ENCODE data around the gene LPCAT2. TPM values are rescaled to one million over a fixed set of nuclear protein-coding genes. Genes with fewer than 3 reads are reported as not detected.

Gene LPCAT2
- total and polyA plus RNA-seq, 2 of the 13 experiments (the other 11 are each of a cell fraction or from before 2014, with no cell fraction given) = 9.9 to 17.6 TPM

DNA sequence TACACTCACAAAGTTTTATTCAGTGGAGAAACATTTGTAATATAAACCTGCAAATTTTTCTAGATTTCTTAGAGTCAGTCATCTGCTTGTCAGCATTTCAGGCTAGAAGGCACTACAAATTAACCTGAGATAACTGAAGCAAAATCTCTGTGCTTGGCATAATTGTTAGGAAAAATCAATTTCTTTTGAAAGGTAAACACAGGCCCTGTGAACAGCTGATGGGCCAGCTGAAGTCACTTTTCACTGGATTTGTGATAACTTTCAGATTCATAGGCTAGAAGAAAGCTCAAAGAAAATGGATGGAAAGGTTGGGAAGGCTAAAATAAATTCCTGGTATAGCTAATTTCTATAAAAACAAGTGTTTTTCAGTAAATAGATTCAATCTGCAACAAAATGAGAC, 112.9 kb downstream of the LPCAT2 start (continued):
- TF ChIP-seq ZNF33A (CRISPR knock-in tag; IDR thresholded peaks at IDR 0.05; ENCODE audit: borderline replicate concordance) = 0 out of 2 replicates have a peak, but pooled peaks have one; percentile 46
- TF ChIP-seq EED (CRISPR knock-in tag; IDR thresholded peaks at IDR 0.05) = no peak
- TF ChIP-seq MAFF (IDR thresholded peaks at IDR 0.05; ENCODE audit: low read depth, low read length) = peak; percentile 43
- TF ChIP-seq NFKBIZ (CRISPR knock-in tag; IDR thresholded peaks at IDR 0.05) = no peak
- TF ChIP-seq NCOA2 (CRISPR knock-in tag; IDR thresholded peaks at IDR 0.05) = peak; percentile 56; the same call in 1 of the 2 replicates
- TF ChIP-seq, protein P1, sequence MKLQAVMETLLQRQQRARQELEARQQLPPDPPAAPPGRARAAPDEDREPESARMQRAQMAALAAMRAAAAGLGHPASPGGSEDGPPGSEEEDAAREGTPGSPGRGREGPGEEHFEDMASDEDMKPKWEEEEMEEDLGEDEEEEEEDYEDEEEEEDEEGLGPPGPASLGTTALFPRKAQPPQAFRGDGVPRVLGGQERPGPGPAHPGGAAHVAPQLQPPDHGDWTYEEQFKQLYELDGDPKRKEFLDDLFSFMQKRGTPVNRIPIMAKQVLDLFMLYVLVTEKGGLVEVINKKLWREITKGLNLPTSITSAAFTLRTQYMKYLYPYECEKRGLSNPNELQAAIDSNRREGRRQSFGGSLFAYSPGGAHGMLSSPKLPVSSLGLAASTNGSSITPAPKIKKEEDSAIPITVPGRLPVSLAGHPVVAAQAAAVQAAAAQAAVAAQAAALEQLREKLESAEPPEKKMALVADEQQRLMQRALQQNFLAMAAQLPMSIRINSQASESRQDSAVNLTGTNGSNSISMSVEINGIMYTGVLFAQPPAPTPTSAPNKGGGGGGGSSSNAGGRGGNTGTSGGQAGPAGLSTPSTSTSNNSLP (IDR thresholded peaks at IDR 0.05; ENCODE audit: low read depth, low read length) = peak; percentile 39; the same call in 1 of the 2 replicates
- TF ChIP-seq, protein P2, sequence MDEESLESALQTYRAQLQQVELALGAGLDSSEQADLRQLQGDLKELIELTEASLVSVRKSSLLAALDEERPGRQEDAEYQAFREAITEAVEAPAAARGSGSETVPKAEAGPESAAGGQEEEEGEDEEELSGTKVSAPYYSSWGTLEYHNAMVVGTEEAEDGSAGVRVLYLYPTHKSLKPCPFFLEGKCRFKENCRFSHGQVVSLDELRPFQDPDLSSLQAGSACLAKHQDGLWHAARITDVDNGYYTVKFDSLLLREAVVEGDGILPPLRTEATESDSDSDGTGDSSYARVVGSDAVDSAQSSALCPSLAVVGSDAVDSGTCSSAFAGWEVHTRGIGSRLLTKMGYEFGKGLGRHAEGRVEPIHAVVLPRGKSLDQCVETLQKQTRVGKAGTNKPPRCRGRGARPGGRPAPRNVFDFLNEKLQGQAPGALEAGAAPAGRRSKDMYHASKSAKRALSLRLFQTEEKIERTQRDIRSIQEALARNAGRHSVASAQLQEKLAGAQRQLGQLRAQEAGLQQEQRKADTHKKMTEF (CRISPR knock-in tag; IDR thresholded peaks at IDR 0.05) = no peak
- 0 out of 2 replicates have a peak, but pooled peaks have one; percentile 24 for TF ChIP-seq ARNTL (CRISPR knock-in tag; IDR thresholded peaks at IDR 0.05)
- TF ChIP-seq SOX13 (IDR thresholded peaks at IDR 0.05) = no peak
- TF ChIP-seq SOX13 (CRISPR knock-in tag; conservative IDR thresholded peaks at IDR 0.05 in 1 of 2, IDR thresholded peaks at IDR 0.05 in 1 of 2) = peak in 1 of 2 experiments; percentile 42; a peak in 1 of 4 replicates
- TF ChIP-seq ZNF777 (CRISPR knock-in tag; IDR thresholded peaks at IDR 0.05) = no peak
- peak; percentile 37; the same call in 1 of the 2 replicates for TF ChIP-seq SOX5 (CRISPR knock-in tag; IDR thresholded peaks at IDR 0.05; ENCODE audit: borderline replicate concordance)

Data from HepG2 (cell line).